CD14-positive monocyte (primary cell): ENCODE measurements around the gene PXDN. TPM values are rescaled to one million over a fixed set of nuclear protein-coding genes. Genes with fewer than 3 reads are reported as not detected.
A peak's percentile ranks its signal among the peaks of the same experiment; 100 is the strongest.

ENCODE experiments used
- DNase-seq, 3 donors: peaks; one replicate each; pipeline ENCODE4 v3.0.0-alpha.2; 2011 to 2022
- H2AFZ ChIP-seq: 2 replicates; pipeline ENCODE4 v1.6.0; 2012; ENCODE audit warnings: mild to moderate bottlenecking, low read depth, low read length, inconsistent platforms; ENCODE audit not compliant: insufficient read depth, poor library complexity, severe bottlenecking
- H3K27ac ChIP-seq, 2 donors: 1 replicate in 1 of 2; 2 replicates in 1 of 2; pipeline ENCODE4 v1.5.1; 2012 to 2013; ENCODE audit warnings: low read length in 2 of 2, control low read depth in 1 of 2, inconsistent platforms in 1 of 2, low read depth in 1 of 2, mild to moderate bottlenecking in 1 of 2
- H3K27me3 ChIP-seq, 2 donors: one replicate each; pipeline versions ENCODE4 v1.6.0 to v1.6.1; 2011 to 2013; ENCODE audit warnings: low read length in 2 of 2; ENCODE audit not compliant: control insufficient read depth in 2 of 2, insufficient read depth in 2 of 2
- H3K36me3 ChIP-seq, 2 donors: replicated peaks in 1 of 2; 1 replicate in 1 of 2; 2 replicates in 1 of 2; pipeline versions ENCODE4 v1.5.1 to v1.6.1; 2012 to 2013; ENCODE audit warnings: low read length in 2 of 2, control low read depth in 1 of 2, inconsistent platforms in 1 of 2, mild to moderate bottlenecking in 1 of 2; ENCODE audit not compliant: insufficient read depth in 2 of 2, control insufficient read depth in 1 of 2
- H3K4me1 ChIP-seq, 2 donors: 1 replicate in 1 of 2; 2 replicates in 1 of 2; pipeline versions ENCODE4 v1.5.1 to v1.6.1; 2012 to 2013; ENCODE audit warnings: low read length in 2 of 2, control low read depth in 1 of 2, inconsistent platforms in 1 of 2, mild to moderate bottlenecking in 1 of 2, moderate library complexity in 1 of 2; ENCODE audit not compliant: insufficient read depth in 2 of 2, control insufficient read depth in 1 of 2
- H3K4me2 ChIP-seq: replicated peaks from 2 replicates; pipeline ENCODE3; 2012; ENCODE audit warnings: low read length, moderate library complexity, mild to moderate bottlenecking; ENCODE audit not compliant: poor library complexity, severe bottlenecking; ENCODE audit errors: extremely low read depth
- H3K4me3 ChIP-seq, 3 experiments: fragments of 200-600 bp in 1 of 3; sonication (generic) in 1 of 3; replicated peaks in 1 of 3; 1 replicate in 2 of 3; 2 replicates in 1 of 3; pipeline ENCODE4 v1.5.1; 2011 to 2013; ENCODE audit warnings: low read length in 3 of 3, mild to moderate bottlenecking in 3 of 3, control low read depth in 2 of 3, low read depth in 2 of 3, inconsistent platforms in 1 of 3, moderate library complexity in 1 of 3
- H3K79me2 ChIP-seq: 2 replicates; pipeline ENCODE4 v1.6.0; 2012; ENCODE audit warnings: mild to moderate bottlenecking, control low read depth, inconsistent platforms, low read length, moderate library complexity; ENCODE audit not compliant: insufficient read depth
- H3K9ac ChIP-seq: 2 replicates; pipeline ENCODE4 v1.6.0; 2017; ENCODE audit warnings: low read length, mild to moderate bottlenecking; ENCODE audit not compliant: insufficient read depth, poor library complexity, severe bottlenecking
- H3K9me3 ChIP-seq, 2 donors: replicated peaks in 1 of 2; 1 replicate in 1 of 2; 2 replicates in 1 of 2; pipeline versions ENCODE4 v1.5.1 to v1.6.1; 2012 to 2013; ENCODE audit warnings: low read length in 2 of 2, control low read depth in 1 of 2; ENCODE audit not compliant: control insufficient read depth in 1 of 2, insufficient read depth in 1 of 2
- H4K20me1 ChIP-seq: 2 replicates; pipeline ENCODE4 v1.6.0; 2012; ENCODE audit warnings: mild to moderate bottlenecking, low read length, control low read depth, moderate library complexity; ENCODE audit not compliant: insufficient read depth
- H3K27ac Mint-ChIP-seq, 7 donors: one replicate each; pipeline ENCODE4 v1.8.0; 2020; ENCODE audit warnings: mild to moderate bottlenecking in 7 of 7, mixed read lengths in 7 of 7, moderate library complexity in 6 of 7, inconsistent platforms in 2 of 7
- H3K27me3 Mint-ChIP-seq, 3 donors: one replicate each; pipeline ENCODE4 v1.8.0; 2021 to 2022; ENCODE audit warnings: low read depth in 3 of 3, mild to moderate bottlenecking in 3 of 3, mixed read lengths in 3 of 3, moderate library complexity in 3 of 3, inconsistent platforms in 1 of 3
- H3K36me3 Mint-ChIP-seq, 2 donors: one replicate each; pipeline ENCODE4 v1.8.0; 2020; ENCODE audit warnings: mixed read lengths in 2 of 2, inconsistent platforms in 1 of 2, mild to moderate bottlenecking in 1 of 2
- H3K4me1 Mint-ChIP-seq: one replicate; pipeline ENCODE4 v1.8.0; 2020; ENCODE audit warnings: mild to moderate bottlenecking, mixed read lengths
- H3K4me3 Mint-ChIP-seq, 2 donors: one replicate each; pipeline ENCODE4 v1.8.0; 2020; ENCODE audit warnings: mild to moderate bottlenecking in 2 of 2, mixed read lengths in 2 of 2, moderate library complexity in 1 of 2
- H3K9me3 Mint-ChIP-seq, 7 donors: one replicate each; pipeline ENCODE4 v1.8.0; 2020 to 2022; ENCODE audit warnings: mixed read lengths in 7 of 7, mild to moderate bottlenecking in 6 of 7, moderate library complexity in 6 of 7, inconsistent platforms in 2 of 7
- WGBS: methylation state at CpG from one replicate; pipeline ENCODE4 v1.1.5; 2013; ENCODE audit warnings: missing lambda C conversion rate; ENCODE audit not compliant: insufficient coverage; 5-methylcytosine and 5-hydroxymethylcytosine counted together
- intact Hi-C, 2 donors: fragments of 100-400 bp; cut with micrococcal nuclease; formaldehyde crosslinking; loops; one replicate each; pipeline versions ENCODE4 v1.15.0 to v1.15.1; 2023
- polyA plus RNA-seq, 3 donors: library from polyadenylated mRNA; depleted of rRNA in 1 of 3; unstranded in 2 of 3; stranded (reverse) in 1 of 3; fragments of 300-500 nt in 2 of 3; fragments of >200 nt in 1 of 3; fragmentation: Illumina TruSeq in 2 of 3; gene quantifications; 1 replicate in 2 of 3; 2 replicates in 1 of 3; pipeline ENCODE4 v1.2.3, GENCODE V29; 2012 to 2021
- TF ChIP-seq, protein P1 (sequence below): fragments of 200-600 bp; IDR thresholded peaks from one replicate; pipeline ENCODE4 v1.8.0; 2022; ENCODE audit warnings: antibody characterized with exemption, mild to moderate bottlenecking

PXDN gene
- polyA plus RNA-seq, 3 donors: not detected

DNA sequence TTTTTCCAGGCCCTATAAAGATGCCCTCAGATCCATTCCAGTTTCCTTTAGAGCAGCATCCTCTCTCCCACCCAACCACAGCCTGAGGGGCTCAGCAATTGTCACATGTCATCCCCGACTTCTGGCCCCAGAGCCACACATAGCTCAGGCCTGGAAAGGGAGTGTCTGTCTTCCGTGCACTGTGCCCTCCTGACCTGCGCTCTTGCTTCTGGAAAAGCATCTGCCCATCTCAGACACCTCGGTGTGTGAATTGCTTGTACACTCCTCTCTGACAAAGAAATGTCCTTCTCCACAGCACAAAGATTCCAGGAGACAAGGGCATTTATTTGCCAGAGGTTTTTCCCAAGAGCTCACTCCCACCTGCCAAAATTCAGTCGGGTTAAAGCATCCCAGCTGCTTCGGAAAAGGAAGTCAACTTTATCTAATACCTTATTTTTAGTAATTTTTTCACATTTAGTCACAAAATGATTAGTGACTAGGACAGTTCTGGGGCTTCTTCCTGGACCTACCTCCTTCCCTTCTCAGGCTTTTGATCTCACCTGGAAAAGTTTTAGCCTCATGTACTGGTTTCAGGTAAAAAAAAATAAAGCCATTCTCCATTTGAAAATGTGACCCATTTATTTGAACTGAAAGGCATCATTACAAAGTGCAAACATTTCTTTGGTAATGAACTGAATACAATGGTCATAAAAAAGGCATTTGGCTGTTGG, 112.9 kb downstream of the PXDN start:
- H2AFZ ChIP-seq: no peak overlapping the region
- no peak overlapping the region for H3K9ac ChIP-seq
- Mint-ChIP-seq H3K4me1 (no peaks in the 10 kb centered on the region), H3K27me3 (peaks cover 1 to 5% (median 3%) of the 10 kb centered on the region in 3 donors), H3K9me3 (peaks cover 0 to 6% (median 3%) of the 10 kb centered on the region in 7 donors), H3K4me3 (no peak overlapping the region), H3K36me3 (no peaks in the 10 kb centered on the region), H3K27ac (peak overlapping the region in 1 of 7 donors; percentile 2)
- DNase-seq: no peak
- TF ChIP-seq, protein P1, sequence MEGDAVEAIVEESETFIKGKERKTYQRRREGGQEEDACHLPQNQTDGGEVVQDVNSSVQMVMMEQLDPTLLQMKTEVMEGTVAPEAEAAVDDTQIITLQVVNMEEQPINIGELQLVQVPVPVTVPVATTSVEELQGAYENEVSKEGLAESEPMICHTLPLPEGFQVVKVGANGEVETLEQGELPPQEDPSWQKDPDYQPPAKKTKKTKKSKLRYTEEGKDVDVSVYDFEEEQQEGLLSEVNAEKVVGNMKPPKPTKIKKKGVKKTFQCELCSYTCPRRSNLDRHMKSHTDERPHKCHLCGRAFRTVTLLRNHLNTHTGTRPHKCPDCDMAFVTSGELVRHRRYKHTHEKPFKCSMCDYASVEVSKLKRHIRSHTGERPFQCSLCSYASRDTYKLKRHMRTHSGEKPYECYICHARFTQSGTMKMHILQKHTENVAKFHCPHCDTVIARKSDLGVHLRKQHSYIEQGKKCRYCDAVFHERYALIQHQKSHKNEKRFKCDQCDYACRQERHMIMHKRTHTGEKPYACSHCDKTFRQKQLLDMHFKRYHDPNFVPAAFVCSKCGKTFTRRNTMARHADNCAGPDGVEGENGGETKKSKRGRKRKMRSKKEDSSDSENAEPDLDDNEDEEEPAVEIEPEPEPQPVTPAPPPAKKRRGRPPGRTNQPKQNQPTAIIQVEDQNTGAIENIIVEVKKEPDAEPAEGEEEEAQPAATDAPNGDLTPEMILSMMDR: no peak
- H3K36me3 ChIP-seq: no peaks in the 10 kb centered on the region
- 70% methylated on average over 3 of the region's 6 CpGs for WGBS
- H3K79me2 ChIP-seq: no peaks in the 10 kb centered on the region
- no peaks in the 10 kb centered on the region for H3K27me3 ChIP-seq
- intact Hi-C loops: no loop called here
- H3K27ac ChIP-seq: no peak overlapping the region
- no peaks in the 10 kb centered on the region for H3K4me1 ChIP-seq
- H3K4me2 ChIP-seq: no peak overlapping the region
- H4K20me1 ChIP-seq: no peaks in the 10 kb centered on the region
- no peaks in the 10 kb centered on the region for H3K9me3 ChIP-seq
- no peak overlapping the region for H3K4me3 ChIP-seq

DNA sequence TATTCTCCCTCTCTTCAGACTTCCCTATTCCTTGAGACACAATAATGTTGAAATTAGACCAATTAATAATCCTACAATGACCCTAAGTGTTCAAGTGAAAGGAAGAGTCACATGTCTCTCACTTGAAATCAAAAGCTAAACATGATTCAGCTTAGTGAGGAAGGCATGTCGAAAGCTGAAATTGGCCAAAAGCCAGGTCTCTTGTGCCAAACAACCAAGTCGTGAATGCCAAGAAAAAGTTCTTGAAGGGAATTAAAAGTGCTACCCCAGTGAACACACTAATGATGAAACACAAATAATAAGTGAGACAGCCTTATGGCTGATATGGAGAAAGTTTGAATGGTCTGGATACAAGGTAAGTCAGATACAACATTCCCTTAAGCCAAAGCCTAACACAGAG, 115.4 kb downstream of the PXDN start:
- no peak overlapping the region for H3K4me3 ChIP-seq
- H3K27ac ChIP-seq: no peak overlapping the region
- H3K9me3 ChIP-seq: no peaks in the 10 kb centered on the region
- no peak overlapping the region for H3K9ac ChIP-seq
- H3K36me3 ChIP-seq: no peaks in the 10 kb centered on the region
- TF ChIP-seq, protein P1: no peak
- no peak overlapping the region for H3K27ac Mint-ChIP-seq
- no peak overlapping the region for H3K4me2 ChIP-seq
- DNase-seq: no peak
- H3K36me3 Mint-ChIP-seq: no peaks in the 10 kb centered on the region
- peaks cover 0 to 7% (median 4%) of the 10 kb centered on the region in 7 donors for H3K9me3 Mint-ChIP-seq
- H3K4me3 Mint-ChIP-seq: no peak overlapping the region
- H4K20me1 ChIP-seq: no peaks in the 10 kb centered on the region
- H3K79me2 ChIP-seq: no peaks in the 10 kb centered on the region
- H3K27me3 ChIP-seq: no peaks in the 10 kb centered on the region
- H2AFZ ChIP-seq: no peak overlapping the region
- H3K4me1 ChIP-seq: no peaks in the 10 kb centered on the region
- H3K27me3 Mint-ChIP-seq: peaks cover 3 to 7% (median 3%) of the 10 kb centered on the region in 3 donors
- intact Hi-C loops: no loop called here
- H3K4me1 Mint-ChIP-seq: no peaks in the 10 kb centered on the region
- no CpG with 5 or more reads among the region's 2 CpGs for WGBS
